GM18951 (cell line): ENCODE measurements around the gene TRIP12.

Source experiments
- POLR2A ChIP-seq: IDR thresholded peaks from 4 replicates; pipeline ENCODE4 v1.6.1; 2011; ENCODE audit warnings: mild to moderate bottlenecking; ENCODE audit not compliant: insufficient read length, insufficient read depth; ENCODE audit errors: extremely low read depth
- in situ Hi-C: fragments of 300-500 bp; cut with MboI; formaldehyde crosslinking; loops from one replicate; pipeline ENCODE4 v1.12.0; 2022; ENCODE audit warnings: low sequenced_read_pairs, mixed read lengths, inconsistent platforms; ENCODE audit not compliant: unreplicated experiment

Gene TRIP12

GRCh38 chr2:229715895-229716507 is 205.8 kb downstream of the TRIP12 start:
- in situ Hi-C loops = no loop called here
- TF ChIP-seq POLR2A = no peak

DNA sequence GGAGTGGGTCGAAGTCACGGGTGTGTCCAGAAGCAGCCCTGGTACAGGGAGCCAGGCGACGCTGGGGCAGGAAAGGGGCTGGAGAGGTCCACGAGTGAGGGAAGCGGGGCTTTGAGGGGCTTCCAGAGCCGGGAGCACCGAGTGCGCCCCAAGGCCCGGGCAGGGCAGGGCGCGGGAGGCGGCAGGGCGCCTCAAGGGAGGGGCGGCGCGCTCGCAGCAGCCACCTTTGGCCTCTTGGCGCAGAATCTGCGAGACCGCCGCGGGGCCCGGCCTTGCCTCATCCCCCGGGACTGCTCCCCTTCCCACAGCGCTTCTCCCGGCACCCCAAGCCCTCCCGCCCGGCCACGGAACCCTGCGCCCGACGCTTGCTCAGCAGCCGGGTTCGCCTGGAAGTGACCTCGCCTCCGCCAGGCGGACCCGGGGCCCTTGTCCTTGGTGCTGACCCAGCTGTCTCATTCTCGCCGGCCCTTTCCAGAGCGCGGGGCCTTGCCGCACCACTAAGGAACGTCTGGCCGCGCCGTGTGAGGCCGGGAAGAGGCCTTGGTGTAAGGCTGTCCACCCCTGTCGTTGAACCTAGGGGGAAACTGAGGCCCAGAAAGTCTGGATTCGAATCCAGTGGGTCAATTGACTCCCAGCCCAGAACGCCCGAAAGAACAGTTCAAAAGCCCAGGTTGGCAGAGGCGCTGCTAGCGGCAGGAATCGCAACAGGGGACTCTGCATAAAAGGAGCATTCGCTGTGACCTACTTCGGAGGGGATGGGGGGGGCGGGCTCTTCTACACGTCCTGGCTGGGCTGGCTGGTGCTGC is 206.9 kb downstream of the TRIP12 start:
- TF ChIP-seq POLR2A = no peak
- in situ Hi-C loops = no loop called here

DNA sequence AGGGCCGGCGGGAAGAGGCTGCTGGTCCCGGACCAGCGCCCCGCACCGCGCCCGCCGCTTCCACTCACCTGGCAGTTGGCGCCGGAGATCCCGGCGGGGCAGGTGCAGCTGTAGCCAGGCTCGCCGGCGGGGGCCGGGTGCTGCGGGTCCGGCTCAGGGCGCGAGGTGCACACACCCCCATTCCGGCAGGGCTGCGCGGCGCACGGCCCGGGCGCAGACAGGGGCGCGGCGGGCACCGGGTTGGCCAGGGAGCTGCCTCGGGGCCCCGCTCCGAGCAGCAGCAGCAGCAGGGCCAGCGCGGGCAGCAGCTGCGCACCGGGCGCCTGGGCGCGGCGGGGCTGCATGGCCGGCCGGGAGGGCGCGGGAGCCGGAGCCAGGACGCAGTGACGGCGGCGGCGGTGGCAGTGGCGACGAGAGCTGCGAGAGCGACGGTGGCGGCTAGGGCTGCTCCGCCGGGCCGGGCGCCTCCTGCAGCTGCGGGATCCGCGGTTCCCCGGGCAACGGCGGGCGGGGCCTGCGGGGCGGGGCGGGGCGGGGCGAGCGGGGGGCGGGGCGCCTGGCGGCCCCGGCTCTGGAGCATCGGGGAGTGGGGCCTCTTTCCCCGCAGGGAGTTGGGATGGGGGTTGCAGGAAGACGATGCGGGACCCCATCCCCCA is 207.6 kb downstream of the TRIP12 start, which contains the start of gene DNER:
DNER (minus strand) TSS at position 476 of the 656 bp plus-strand sequence; CDS start at position 344, 132 bp downstream.
- no peak for TF ChIP-seq POLR2A
- in situ Hi-C loops = no loop called here
